ENCODE measurements around the gene MAML3. TPM values are rescaled to one million over a fixed set of nuclear protein-coding genes. Genes with fewer than 3 reads are reported as not detected.
"Not testable (repeated sequence)": the region's sequence is repeated elsewhere in the genome, so short reads cannot be mapped to it uniquely, and the experiment has no call there.

MAML3 gene
- total and polyA plus RNA-seq, 2 donors, result 4.3 to 5.2 TPM

GRCh38 chr4:139944916-139945315, 209.1 kb downstream of the MAML3 start:
- 98% methylated on average over 2 of the region's 2 CpGs for WGBS
- DNase-seq (ENCODE audit: low read depth in 6 of 9, low spot score in 9 of 9); H3K9me3 ChIP-seq (ENCODE audit: control insufficient read depth in 2 of 2, insufficient read depth in 1 of 2, low read length in 1 of 2); H3K27ac ChIP-seq (ENCODE audit: low read depth in 1 of 2, low read length in 1 of 2); H3K36me3 ChIP-seq (ENCODE audit: control insufficient read depth in 2 of 2, insufficient read depth in 2 of 2, low read length in 1 of 2); H3K27me3 ChIP-seq (ENCODE audit: control insufficient read depth in 2 of 2, insufficient read depth in 1 of 2, low read length in 1 of 2); H3K4me1 ChIP-seq (ENCODE audit: control insufficient read depth in 2 of 2, insufficient read depth in 2 of 2, low read length in 2 of 2); H3K4me3 ChIP-seq (ENCODE audit: low read length in 2 of 2): not testable (repeated sequence)

GRCh38 chr4:139943277-139943676, 210.7 kb downstream of the MAML3 start:
- no peaks in the 10 kb centered on the region for H3K36me3 ChIP-seq (ENCODE audit: control insufficient read depth in 2 of 2, insufficient read depth in 2 of 2, low read length in 1 of 2)

DNA sequence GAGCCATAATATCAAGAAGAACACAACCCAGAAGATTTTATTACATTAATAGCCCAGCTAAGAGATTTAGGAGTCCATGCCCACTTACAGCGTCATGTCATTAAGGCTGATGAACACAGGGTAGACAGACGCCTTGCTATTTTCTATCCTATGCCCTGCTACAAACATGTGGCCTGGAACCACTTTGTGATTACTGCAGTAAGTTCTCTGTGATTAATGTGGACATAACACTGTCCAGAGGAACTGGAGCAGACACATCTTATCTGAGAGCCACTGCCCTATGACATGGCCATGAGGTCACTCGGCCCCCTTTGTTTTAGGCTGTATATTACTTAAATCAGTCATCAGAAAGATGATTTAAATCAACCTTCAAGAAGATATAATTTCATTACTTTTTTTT, 211.7 kb downstream of the MAML3 start:
- WGBS, result 96% methylated on average over 3 of the region's 3 CpGs
- Histone ChIP-seq H3K27me3 (ENCODE audit: control insufficient read depth in 2 of 2, insufficient read depth in 1 of 2, low read length in 1 of 2) (no peaks in the 10 kb centered on the region), H3K9me3 (ENCODE audit: control insufficient read depth in 2 of 2, insufficient read depth in 1 of 2, low read length in 1 of 2) (no peaks in the 10 kb centered on the region), H3K36me3 (ENCODE audit: control insufficient read depth in 2 of 2, insufficient read depth in 2 of 2, low read length in 1 of 2) (no peaks in the 10 kb centered on the region), H3K4me3 (ENCODE audit: low read length in 2 of 2) (no peak overlapping the region), H3K4me1 (ENCODE audit: control insufficient read depth in 2 of 2, insufficient read depth in 2 of 2, low read length in 2 of 2) (peaks cover 0 to 3% of the 10 kb centered on the region in 2 donors), H3K27ac (ENCODE audit: low read depth in 1 of 2, low read length in 1 of 2) (no peak overlapping the region)
- no peak for DNase-seq (ENCODE audit: low read depth in 6 of 9, low spot score in 9 of 9)

More at GRCh38 chr4:139943277-139943676, 210.7 kb downstream of the MAML3 start:
- Histone ChIP-seq H3K27ac (ENCODE audit: low read depth in 1 of 2, low read length in 1 of 2) (no peak overlapping the region), H3K27me3 (ENCODE audit: control insufficient read depth in 2 of 2, insufficient read depth in 1 of 2, low read length in 1 of 2) (no peaks in the 10 kb centered on the region), H3K9me3 (ENCODE audit: control insufficient read depth in 2 of 2, insufficient read depth in 1 of 2, low read length in 1 of 2) (no peaks in the 10 kb centered on the region), H3K4me1 (ENCODE audit: control insufficient read depth in 2 of 2, insufficient read depth in 2 of 2, low read length in 2 of 2) (peaks cover 0 to 3% of the 10 kb centered on the region in 2 donors), H3K4me3 (ENCODE audit: low read length in 2 of 2) (no peak overlapping the region)
- DNase-seq (ENCODE audit: low read depth in 6 of 9, low spot score in 9 of 9), result no peak
- 72% methylated on average over 2 of the region's 2 CpGs for WGBS

GRCh38 chr4:139940600-139940999, 213.4 kb downstream of the MAML3 start:
- H3K9me3 ChIP-seq (ENCODE audit: control insufficient read depth in 2 of 2, insufficient read depth in 1 of 2, low read length in 1 of 2), result no peaks in the 10 kb centered on the region
- no peak for DNase-seq (ENCODE audit: low read depth in 6 of 9, low spot score in 9 of 9)
- H3K4me3 ChIP-seq (ENCODE audit: low read length in 2 of 2), result no peak overlapping the region
- H3K27me3 ChIP-seq (ENCODE audit: control insufficient read depth in 2 of 2, insufficient read depth in 1 of 2, low read length in 1 of 2), result no peaks in the 10 kb centered on the region
- no peak overlapping the region for H3K27ac ChIP-seq (ENCODE audit: low read depth in 1 of 2, low read length in 1 of 2)
- WGBS, result 96% methylated on average over 2 of the region's 2 CpGs
- H3K4me1 ChIP-seq (ENCODE audit: control insufficient read depth in 2 of 2, insufficient read depth in 2 of 2, low read length in 2 of 2), result peaks cover 0 to 3% of the 10 kb centered on the region in 2 donors
- no peaks in the 10 kb centered on the region for H3K36me3 ChIP-seq (ENCODE audit: control insufficient read depth in 2 of 2, insufficient read depth in 2 of 2, low read length in 1 of 2)

- Histone ChIP-seq H3K27ac (ENCODE audit: low read depth in 1 of 2, low read length in 1 of 2) (no peak overlapping the region), H3K4me3 (ENCODE audit: low read length in 2 of 2) (no peak overlapping the region), H3K36me3 (ENCODE audit: control insufficient read depth in 2 of 2, insufficient read depth in 2 of 2, low read length in 1 of 2) (no peaks in the 10 kb centered on the region), H3K4me1 (ENCODE audit: control insufficient read depth in 2 of 2, insufficient read depth in 2 of 2, low read length in 2 of 2) (peaks cover 0 to 7% of the 10 kb centered on the region in 2 donors), H3K9me3 (ENCODE audit: control insufficient read depth in 2 of 2, insufficient read depth in 1 of 2, low read length in 1 of 2) (no peaks in the 10 kb centered on the region), H3K27me3 (ENCODE audit: control insufficient read depth in 2 of 2, insufficient read depth in 1 of 2, low read length in 1 of 2) (no peaks in the 10 kb centered on the region)
- 98% methylated on average over 2 of the region's 2 CpGs for WGBS
- DNase-seq (ENCODE audit: low read depth in 6 of 9, low spot score in 9 of 9), result no peak
Observed at GRCh38 chr4:139938414-139938813, 215.6 kb downstream of the MAML3 start.

- DNase-seq (ENCODE audit: low read depth in 6 of 9, low spot score in 9 of 9), result no peak
- H3K4me3 ChIP-seq (ENCODE audit: low read length in 2 of 2), result no peak overlapping the region
- H3K27ac ChIP-seq (ENCODE audit: low read depth in 1 of 2, low read length in 1 of 2), result no peak overlapping the region
- H3K27me3 ChIP-seq (ENCODE audit: control insufficient read depth in 2 of 2, insufficient read depth in 1 of 2, low read length in 1 of 2), result no peaks in the 10 kb centered on the region
- peaks cover 0 to 5% of the 10 kb centered on the region in 2 donors for H3K4me1 ChIP-seq (ENCODE audit: control insufficient read depth in 2 of 2, insufficient read depth in 2 of 2, low read length in 2 of 2)
- H3K9me3 ChIP-seq (ENCODE audit: control insufficient read depth in 2 of 2, insufficient read depth in 1 of 2, low read length in 1 of 2), result no peaks in the 10 kb centered on the region
- no peaks in the 10 kb centered on the region for H3K36me3 ChIP-seq (ENCODE audit: control insufficient read depth in 2 of 2, insufficient read depth in 2 of 2, low read length in 1 of 2)
- 96% methylated on average over 4 of the region's 4 CpGs for WGBS
Observed at GRCh38 chr4:139935911-139936310, 218.1 kb downstream of the MAML3 start.

DNA sequence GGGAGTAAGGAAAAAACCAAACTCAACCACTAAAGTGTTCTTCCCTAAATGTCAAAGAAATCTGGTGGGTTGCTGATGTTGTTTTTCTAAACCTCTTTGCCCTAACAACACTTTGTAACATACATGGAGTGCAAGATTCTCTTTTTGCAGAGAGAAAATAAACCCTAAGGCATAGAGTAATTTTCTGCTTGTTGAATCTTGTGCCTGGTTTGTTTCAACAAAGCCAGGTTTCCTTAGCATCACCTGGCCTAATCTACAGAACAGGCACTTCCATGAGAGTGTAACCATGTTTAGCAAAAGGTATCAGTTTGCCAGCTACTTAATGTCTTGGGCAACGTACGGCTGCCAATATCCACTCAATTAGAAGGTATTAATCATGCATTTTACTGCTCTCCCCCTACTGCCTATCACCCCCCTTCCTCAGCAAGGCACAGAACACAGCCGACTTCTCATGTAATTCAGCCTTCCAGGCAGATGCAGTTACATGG, 219.2 kb downstream of the MAML3 start:
- H3K9me3 ChIP-seq (ENCODE audit: control insufficient read depth in 2 of 2, insufficient read depth in 1 of 2, low read length in 1 of 2), result no peaks in the 10 kb centered on the region
- DNase-seq (ENCODE audit: low read depth in 6 of 9, low spot score in 9 of 9), result no peak
- peak overlapping the region in 1 of 2 donors; percentile 2 for H3K27ac ChIP-seq (ENCODE audit: low read depth in 1 of 2, low read length in 1 of 2)
- no peaks in the 10 kb centered on the region for H3K36me3 ChIP-seq (ENCODE audit: control insufficient read depth in 2 of 2, insufficient read depth in 2 of 2, low read length in 1 of 2)
- no peaks in the 10 kb centered on the region for H3K27me3 ChIP-seq (ENCODE audit: control insufficient read depth in 2 of 2, insufficient read depth in 1 of 2, low read length in 1 of 2)
- whole genome bisulfite sequencing, result 90% methylated on average over 3 of the region's 3 CpGs
- H3K4me3 ChIP-seq (ENCODE audit: low read length in 2 of 2), result no peak overlapping the region
- peaks cover 0 to 5% of the 10 kb centered on the region in 2 donors for H3K4me1 ChIP-seq (ENCODE audit: control insufficient read depth in 2 of 2, insufficient read depth in 2 of 2, low read length in 2 of 2)

- Histone ChIP-seq H3K9me3 (ENCODE audit: control insufficient read depth in 2 of 2, insufficient read depth in 1 of 2, low read length in 1 of 2) (no peaks in the 10 kb centered on the region), H3K4me3 (ENCODE audit: low read length in 2 of 2) (no peak overlapping the region), H3K27ac (ENCODE audit: low read depth in 1 of 2, low read length in 1 of 2) (peak overlapping the region in 1 of 2 donors; percentile 2), H3K27me3 (ENCODE audit: control insufficient read depth in 2 of 2, insufficient read depth in 1 of 2, low read length in 1 of 2) (no peaks in the 10 kb centered on the region), H3K4me1 (ENCODE audit: control insufficient read depth in 2 of 2, insufficient read depth in 2 of 2, low read length in 2 of 2) (peaks cover 0 to 5% of the 10 kb centered on the region in 2 donors), H3K36me3 (ENCODE audit: control insufficient read depth in 2 of 2, insufficient read depth in 2 of 2, low read length in 1 of 2) (no peaks in the 10 kb centered on the region)
- WGBS, result 94% methylated on average over 10 of the region's 10 CpGs
- DNase-seq (ENCODE audit: low read depth in 6 of 9, low spot score in 9 of 9), result no peak
Observed at GRCh38 chr4:139934057-139934707, 219.8 kb downstream of the MAML3 start.

GRCh38 chr4:139933541-139933940, 220.4 kb downstream of the MAML3 start:
- Histone ChIP-seq H3K4me1 (ENCODE audit: control insufficient read depth in 2 of 2, insufficient read depth in 2 of 2, low read length in 2 of 2) (peaks cover 0 to 5% of the 10 kb centered on the region in 2 donors), H3K27me3 (ENCODE audit: control insufficient read depth in 2 of 2, insufficient read depth in 1 of 2, low read length in 1 of 2) (no peaks in the 10 kb centered on the region), H3K27ac (ENCODE audit: low read depth in 1 of 2, low read length in 1 of 2) (no peak overlapping the region), H3K9me3 (ENCODE audit: control insufficient read depth in 2 of 2, insufficient read depth in 1 of 2, low read length in 1 of 2) (no peaks in the 10 kb centered on the region), H3K4me3 (ENCODE audit: low read length in 2 of 2) (no peak overlapping the region), H3K36me3 (ENCODE audit: control insufficient read depth in 2 of 2, insufficient read depth in 2 of 2, low read length in 1 of 2) (no peaks in the 10 kb centered on the region)
- DNase-seq (ENCODE audit: low read depth in 6 of 9, low spot score in 9 of 9), result no peak
- 95% methylated on average over 5 of the region's 5 CpGs for WGBS
